Measurements from ENCODE around the gene MYO19. TPM values are rescaled to one million over a fixed set of nuclear protein-coding genes. Genes with fewer than 3 reads are reported as not detected.
"Not testable (repeated sequence)": the region's sequence is repeated elsewhere in the genome, so short reads cannot be mapped to it uniquely, and the experiment has no call there.

MYO19 gene
- total RNA-seq, 1 donor from 2014 or later = 172 TPM

GRCh38 chr17:36459045-36459444, 75.6 kb downstream of the MYO19 start:
- Mint-ChIP-seq H3K27ac (no peak overlapping the region), H3K9me3 (no peaks in the 10 kb centered on the region), H3K36me3 (ENCODE audit: low read depth) (no peaks in the 10 kb centered on the region), H3K27me3 (peaks cover 18% of the 10 kb centered on the region), H3K4me1 (no peaks in the 10 kb centered on the region), H3K4me3 (no peak overlapping the region)
- DNase-seq = no peak
- intact Hi-C loops (cut with micrococcal nuclease) = no loop called here

DNA sequence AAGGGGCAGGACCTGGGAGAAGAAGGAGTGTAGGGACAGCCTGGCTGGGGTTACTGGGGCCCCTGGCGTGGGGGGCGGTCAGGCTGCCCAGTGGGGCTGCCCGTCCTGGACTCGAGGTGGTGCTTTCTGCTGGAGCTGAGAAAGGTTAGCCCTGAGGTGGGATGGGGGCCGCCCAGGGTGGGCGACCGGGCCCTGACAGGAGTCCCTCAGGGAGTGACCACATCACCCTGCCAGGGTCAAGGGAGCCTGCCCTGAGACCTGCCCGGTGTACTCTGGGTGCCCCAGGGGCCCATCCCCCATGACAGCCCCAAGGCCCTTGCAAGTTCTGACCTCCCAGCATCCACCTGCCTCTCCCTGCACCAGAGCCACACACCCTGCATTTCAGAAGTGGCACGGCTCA, 77.0 kb downstream of the MYO19 start:
- H3K4me3 Mint-ChIP-seq; H3K4me1 Mint-ChIP-seq; H3K9me3 Mint-ChIP-seq; H3K27ac Mint-ChIP-seq; H3K36me3 Mint-ChIP-seq (ENCODE audit: low read depth); intact Hi-C loops (cut with micrococcal nuclease); DNase-seq: not testable (repeated sequence)
- H3K27me3 Mint-ChIP-seq = peaks cover 12% of the 10 kb centered on the region

DNA sequence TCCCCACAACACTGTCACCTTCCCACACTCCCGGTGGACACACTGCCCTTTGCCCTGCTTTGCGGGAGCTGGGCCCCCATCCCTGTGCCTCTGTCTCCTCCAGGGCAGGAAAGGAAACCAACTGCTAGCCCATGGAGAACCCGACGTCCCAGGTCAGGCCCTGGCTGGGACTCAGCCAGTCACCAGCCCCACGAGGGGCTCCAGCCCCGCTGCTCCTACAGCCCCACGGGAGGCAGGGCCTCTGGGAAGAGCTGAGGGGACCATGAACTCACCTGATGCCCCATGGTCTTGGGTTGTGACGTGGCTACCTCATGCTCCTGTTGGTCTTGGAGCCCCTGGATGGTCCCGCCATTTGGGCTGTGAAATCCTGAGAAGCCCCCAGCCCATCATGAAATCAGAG, 81.8 kb downstream of the MYO19 start:
- H3K4me3 Mint-ChIP-seq; DNase-seq; H3K27ac Mint-ChIP-seq; H3K4me1 Mint-ChIP-seq; H3K9me3 Mint-ChIP-seq; H3K27me3 Mint-ChIP-seq; intact Hi-C loops (cut with micrococcal nuclease); H3K36me3 Mint-ChIP-seq (ENCODE audit: low read depth): not testable (repeated sequence)

- H3K4me1 Mint-ChIP-seq; DNase-seq; intact Hi-C loops (cut with micrococcal nuclease); H3K36me3 Mint-ChIP-seq (ENCODE audit: low read depth); H3K9me3 Mint-ChIP-seq; H3K27me3 Mint-ChIP-seq; H3K4me3 Mint-ChIP-seq; H3K27ac Mint-ChIP-seq: not testable (repeated sequence)
These were observed 84.7 kb downstream of the MYO19 start for GRCh38 chr17:36449997-36450396.

Other genes with a start within 250 kb of the MYO19 start
- not detected in 2 replicates for gene TBC1D3G, start 211.0 kb downstream of the MYO19 start, total RNA-seq
- not detected in 2 replicates for gene TBC1D3H, start 146.4 kb downstream of the MYO19 start, total RNA-seq
- 47.3 and 48.5 TPM in 2 replicates for gene ZNHIT3, start 48.2 kb downstream of the MYO19 start, total RNA-seq
- 30.4 and 30.5 TPM in 2 replicates for gene PIGW, start 119 bp upstream of the MYO19 start, total RNA-seq
- 70.2 and 75.3 TPM in 2 replicates for gene GGNBP2, start 10.1 kb upstream of the MYO19 start, total RNA-seq
- 17.9 and 18.0 TPM in 2 replicates for gene DHRS11, start 57.0 kb upstream of the MYO19 start, total RNA-seq
- gene MRM1, start 66.7 kb upstream of the MYO19 start, total RNA-seq = 25.1 and 26.8 TPM in 2 replicates